CD4-positive, alpha-beta T cell treated with Interferon gamma for 1 hour (primary cell): ENCODE data around the gene AMER3.

ENCODE experiments used
- DNase-seq: peaks from one replicate; pipeline ENCODE4 v3.0.0-alpha.2; 2020

The AMER3 gene

GRCh38 chr2:130756053-130756873, 923 bp downstream of the AMER3 start:
- no peak for DNase-seq

- no peak for DNase-seq
Observed at GRCh38 chr2:130756874-130757668, 1.7 kb downstream of the AMER3 start.

- no peak for DNase-seq
Observed at GRCh38 chr2:130759906-130760753, 4.8 kb downstream of the AMER3 start.

GRCh38 chr2:130760754-130761751, 5.7 kb downstream of the AMER3 start:
- DNase-seq: no peak

- DNase-seq: no peak
Observed at GRCh38 chr2:130762031-130762909, 6.9 kb downstream of the AMER3 start.

GRCh38 chr2:130762910-130763385, 7.6 kb downstream of the AMER3 start:
- DNase-seq: no peak

GRCh38 chr2:130763405-130763804, 8.1 kb downstream of the AMER3 start:
- no peak for DNase-seq

- no peak for DNase-seq
Observed at GRCh38 chr2:130764035-130764820, 8.9 kb downstream of the AMER3 start.

GRCh38 chr2:130764821-130765115, 9.4 kb downstream of the AMER3 start:
- DNase-seq: no peak

GRCh38 chr2:130765464-130765863, 10.1 kb downstream of the AMER3 start:
- no peak for DNase-seq

- no peak for DNase-seq
Observed at GRCh38 chr2:130766037-130766436, 10.7 kb downstream of the AMER3 start.

GRCh38 chr2:130766711-130767407, 11.5 kb downstream of the AMER3 start:
- DNase-seq: no peak

GRCh38 chr2:130767408-130767775, 12.1 kb downstream of the AMER3 start:
- no peak for DNase-seq

- DNase-seq: no peak
Observed at GRCh38 chr2:130768191-130768855, 13.0 kb downstream of the AMER3 start.

- DNase-seq: no peak
Observed at GRCh38 chr2:130769343-130769907, 14.1 kb downstream of the AMER3 start.

GRCh38 chr2:130776550-130776949, 21.2 kb downstream of the AMER3 start:
- DNase-seq: no peak

GRCh38 chr2:130778781-130779180, 23.4 kb downstream of the AMER3 start:
- no peak for DNase-seq

- no peak for DNase-seq
Observed at GRCh38 chr2:130785466-130786055, 30.2 kb downstream of the AMER3 start.
